CD4-positive, CD25-positive, alpha-beta regulatory T cell (primary cell): ENCODE data around the gene DAAM2. TPM values are rescaled to one million over a fixed set of nuclear protein-coding genes. Genes with fewer than 3 reads are reported as not detected.

Experiments used
- ATAC-seq, 2 donors: fragments of 150-1000 bp; cut with Tn5 transposase; one replicate each; pipeline ENCODE4 v1.10.0; 2021; ENCODE audit warnings: low read depth in 2 of 2, moderate number of reproducible peaks in 2 of 2, moderate library complexity in 1 of 2
- DNase-seq, 3 donors: peaks; one replicate each; pipeline versions ENCODE4 v3.0.0 to v3.0.0-alpha.2; 2012 to 2022; ENCODE audit warnings: mixed read lengths in 1 of 3
- H3K27ac ChIP-seq: one replicate; pipeline ENCODE4 v1.7.0; 2013; ENCODE audit warnings: mild to moderate bottlenecking, low read length; ENCODE audit not compliant: insufficient read depth, poor library complexity, severe bottlenecking
- H3K27me3 ChIP-seq: one replicate; pipeline ENCODE4 v1.7.0; 2013; ENCODE audit warnings: low read length; ENCODE audit not compliant: control insufficient read depth, insufficient read depth
- H3K36me3 ChIP-seq: one replicate; pipeline ENCODE4 v1.7.0; 2013; ENCODE audit warnings: mild to moderate bottlenecking, low read length, moderate library complexity; ENCODE audit not compliant: control insufficient read depth, insufficient read depth
- H3K4me1 ChIP-seq: 2 replicates; pipeline ENCODE4 v1.7.0; 2013; ENCODE audit warnings: mild to moderate bottlenecking, low read length; ENCODE audit not compliant: insufficient read depth, control insufficient read depth, poor library complexity, severe bottlenecking
- H3K4me3 ChIP-seq: one replicate; pipeline ENCODE4 v1.7.0; 2013; ENCODE audit warnings: low read depth, mild to moderate bottlenecking, low read length, moderate library complexity
- H3K9me3 ChIP-seq, 2 experiments: 1 replicate in 1 of 2; 2 replicates in 1 of 2; pipeline ENCODE4 v1.7.0; 2013; ENCODE audit warnings: low read length in 2 of 2, mild to moderate bottlenecking in 1 of 2, moderate library complexity in 1 of 2; ENCODE audit not compliant: control insufficient read depth in 2 of 2
- H3K27ac Mint-ChIP-seq, 3 donors: one replicate each; pipeline ENCODE4 v1.8.0; 2020 to 2022; ENCODE audit warnings: mild to moderate bottlenecking in 3 of 3, mixed read lengths in 3 of 3, moderate library complexity in 2 of 3
- H3K27me3 Mint-ChIP-seq: one replicate; pipeline ENCODE4 v1.8.0; 2022; ENCODE audit warnings: mild to moderate bottlenecking, mixed read lengths
- H3K36me3 Mint-ChIP-seq: one replicate; pipeline ENCODE4 v1.8.0; 2020; ENCODE audit warnings: mixed read lengths
- H3K4me1 Mint-ChIP-seq, 4 donors: one replicate each; pipeline ENCODE4 v1.8.0; 2020 to 2022; ENCODE audit warnings: mixed read lengths in 4 of 4, mild to moderate bottlenecking in 1 of 4
- H3K4me3 Mint-ChIP-seq, 4 donors: one replicate each; pipeline ENCODE4 v1.8.0; 2020 to 2022; ENCODE audit warnings: mild to moderate bottlenecking in 4 of 4, mixed read lengths in 4 of 4, moderate library complexity in 3 of 4
- H3K9me3 Mint-ChIP-seq, 7 donors: one replicate each; pipeline ENCODE4 v1.8.0; 2020 to 2022; ENCODE audit warnings: mixed read lengths in 7 of 7, mild to moderate bottlenecking in 3 of 7, moderate library complexity in 2 of 7
- polyA plus RNA-seq, 4 donors: library from polyadenylated mRNA; unstranded; fragments of 300-500 nt; fragmentation: Illumina TruSeq; gene quantifications; one replicate each; pipeline ENCODE4 v1.2.3, GENCODE V29; 2021
- total RNA-seq: library from RNA; stranded (reverse); gene quantifications from one replicate; pipeline ENCODE4 v1.2.3, GENCODE V29; 2022

DAAM2 gene
- total and polyA plus RNA-seq, 5 donors from 2014 or later = not detected

DNA sequence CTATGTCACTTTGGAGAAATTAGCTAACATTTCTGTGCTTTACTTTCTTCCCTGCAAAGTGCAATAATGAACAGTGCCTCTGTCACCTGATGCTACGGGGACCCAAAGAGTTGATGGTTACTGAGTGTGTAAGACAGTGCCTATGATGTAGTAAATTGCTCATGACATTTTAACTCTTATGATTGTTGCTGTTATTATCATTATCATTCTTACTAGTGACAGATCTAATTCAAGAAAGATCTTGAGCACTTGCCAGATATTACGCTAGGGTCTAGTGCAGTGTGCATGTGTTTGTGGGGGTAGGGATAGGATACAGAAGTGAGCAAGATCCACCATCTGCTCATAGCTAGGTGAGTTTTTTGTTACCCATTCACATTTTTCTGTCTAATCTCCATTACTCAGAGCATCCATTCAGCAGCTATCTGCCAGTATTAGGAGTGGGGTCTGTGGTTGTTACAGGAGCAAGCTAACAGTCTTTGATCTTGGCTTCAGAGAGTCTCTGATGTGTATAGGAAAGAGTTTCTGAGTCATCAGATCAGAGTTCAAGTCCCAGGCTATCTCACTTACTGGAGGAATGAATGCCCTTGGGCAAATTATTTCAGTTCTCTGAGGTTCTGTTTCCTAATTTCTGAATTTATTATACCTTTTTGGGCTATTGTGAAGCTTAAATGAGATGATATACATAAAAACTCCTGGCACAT lies 33.1 kb upstream of the DAAM2 start:
- no peaks in the 10 kb centered on the region for H3K36me3 Mint-ChIP-seq
- H3K9me3 Mint-ChIP-seq = peaks cover 0 to 4% (median 0%) of the 10 kb centered on the region in 7 donors
- H3K4me3 Mint-ChIP-seq = no peak overlapping the region
- H3K27ac Mint-ChIP-seq = no peak overlapping the region
- H3K4me1 Mint-ChIP-seq = no peaks in the 10 kb centered on the region
- Histone ChIP-seq H3K27me3 (no peaks in the 10 kb centered on the region), H3K4me3 (no peak overlapping the region), H3K9me3 (no peaks in the 10 kb centered on the region), H3K27ac (no peak overlapping the region), H3K4me1 (no peaks in the 10 kb centered on the region), H3K36me3 (no peaks in the 10 kb centered on the region)
- DNase-seq = no peak
- no peaks in the 10 kb centered on the region for H3K27me3 Mint-ChIP-seq
- no peak for ATAC-seq

DNA sequence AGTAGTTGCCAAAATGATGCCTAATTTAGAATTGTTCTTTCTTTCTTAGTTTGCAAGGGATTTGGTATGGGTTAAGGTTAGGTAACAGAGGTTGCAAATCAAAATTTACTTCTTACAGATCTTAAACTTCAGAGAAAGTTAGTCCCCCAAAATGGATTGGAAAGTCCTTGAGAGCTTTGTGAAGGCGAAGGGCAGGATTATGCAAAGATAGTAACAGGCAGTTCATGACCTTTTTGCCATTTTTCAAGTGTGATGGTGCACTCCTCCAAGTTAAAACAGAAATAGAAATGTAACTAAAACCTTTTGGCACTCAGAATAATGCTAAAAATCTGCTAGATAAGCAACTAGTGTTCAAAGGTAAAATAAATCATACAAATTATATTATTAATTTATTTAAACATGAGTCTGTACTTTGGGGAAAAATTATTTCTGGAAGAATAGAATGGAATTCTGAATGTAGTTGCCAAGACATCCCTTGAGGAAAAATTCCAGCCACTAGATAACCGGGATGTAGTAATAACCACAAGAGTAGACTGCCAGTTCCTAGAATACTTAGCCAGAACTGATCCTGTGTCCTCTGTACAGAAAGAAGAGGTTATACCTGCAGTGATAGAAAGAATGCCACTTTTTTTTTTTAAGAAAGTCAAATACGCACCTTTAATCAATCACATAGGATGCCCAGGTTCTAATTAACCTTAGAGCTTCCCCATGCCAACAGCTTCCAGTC lies 31.8 kb upstream of the DAAM2 start:
- H3K4me3 ChIP-seq = no peak overlapping the region
- no peak for DNase-seq
- no peaks in the 10 kb centered on the region for H3K36me3 ChIP-seq
- no peaks in the 10 kb centered on the region for H3K36me3 Mint-ChIP-seq
- H3K9me3 Mint-ChIP-seq = peaks cover 0 to 2% (median 0%) of the 10 kb centered on the region in 7 donors
- no peaks in the 10 kb centered on the region for H3K27me3 Mint-ChIP-seq
- H3K9me3 ChIP-seq = no peaks in the 10 kb centered on the region
- H3K4me1 ChIP-seq = no peaks in the 10 kb centered on the region
- no peaks in the 10 kb centered on the region for H3K27me3 ChIP-seq
- no peak overlapping the region for H3K27ac Mint-ChIP-seq
- H3K4me3 Mint-ChIP-seq = no peak overlapping the region
- no peak for ATAC-seq
- H3K27ac ChIP-seq = no peak overlapping the region
- no peaks in the 10 kb centered on the region for H3K4me1 Mint-ChIP-seq

DNA sequence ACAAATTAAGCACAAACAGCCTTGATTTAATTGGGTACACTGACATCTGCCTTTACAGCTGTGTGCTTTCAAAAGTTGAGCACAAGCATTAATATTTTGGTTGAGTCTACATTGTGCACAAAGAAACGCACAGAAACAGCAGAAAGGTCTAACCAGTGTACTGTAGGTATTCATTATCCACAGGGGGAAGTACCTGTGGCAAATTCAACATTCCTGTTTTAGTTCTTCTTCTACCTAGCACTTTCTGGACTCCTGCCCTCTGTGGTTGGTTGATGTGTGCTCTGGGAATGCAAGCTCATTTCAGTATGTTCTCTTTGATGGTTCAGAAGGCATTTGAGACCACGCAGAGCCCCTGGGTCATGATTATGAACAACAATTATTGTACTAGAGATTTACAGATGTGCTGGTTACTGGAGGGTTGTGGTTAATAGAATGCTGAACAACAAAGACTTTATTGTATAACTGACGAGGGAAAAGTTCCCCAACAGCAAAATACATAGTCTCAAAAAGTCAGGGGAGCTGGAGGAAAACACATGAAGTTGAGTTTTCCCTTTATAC lies 26.6 kb upstream of the DAAM2 start:
- Mint-ChIP-seq H3K27ac (no peak overlapping the region), H3K4me3 (no peak overlapping the region), H3K36me3 (no peaks in the 10 kb centered on the region), H3K9me3 (peaks cover 0 to 2% (median 0%) of the 10 kb centered on the region in 7 donors), H3K4me1 (no peaks in the 10 kb centered on the region), H3K27me3 (no peaks in the 10 kb centered on the region)
- ATAC-seq (no peak), DNase-seq (no peak)
- H3K4me3 ChIP-seq = no peak overlapping the region
- H3K4me1 ChIP-seq = no peaks in the 10 kb centered on the region
- H3K9me3 ChIP-seq = no peaks in the 10 kb centered on the region
- no peaks in the 10 kb centered on the region for H3K36me3 ChIP-seq
- H3K27ac ChIP-seq = no peak overlapping the region
- no peaks in the 10 kb centered on the region for H3K27me3 ChIP-seq

DNA sequence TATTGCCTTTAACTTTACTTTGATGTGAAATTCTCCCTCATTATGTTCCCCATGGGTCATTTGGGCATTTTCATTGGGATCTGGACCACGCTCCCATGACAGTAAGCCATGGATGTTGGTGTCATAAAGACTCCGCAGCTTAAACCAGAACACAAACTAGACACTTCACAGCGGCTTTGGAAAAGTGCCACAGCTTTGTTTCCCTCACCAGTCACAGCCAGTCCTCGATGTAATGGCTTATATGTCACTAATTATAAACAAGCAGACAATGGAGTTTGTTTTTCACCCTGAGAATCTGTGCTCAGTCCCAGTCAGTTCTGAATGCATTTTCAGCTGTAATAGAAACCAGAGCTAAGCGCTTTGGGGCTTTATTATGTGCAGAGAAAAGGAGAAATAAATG lies 23.2 kb upstream of the DAAM2 start:
- H3K4me1 Mint-ChIP-seq = no peaks in the 10 kb centered on the region
- Histone ChIP-seq H3K27ac (no peak overlapping the region), H3K4me3 (no peak overlapping the region), H3K4me1 (no peaks in the 10 kb centered on the region), H3K27me3 (no peaks in the 10 kb centered on the region), H3K36me3 (no peaks in the 10 kb centered on the region), H3K9me3 (no peaks in the 10 kb centered on the region)
- DNase-seq (no peak), ATAC-seq (no peak)
- H3K9me3 Mint-ChIP-seq = peaks cover 0 to 2% (median 0%) of the 10 kb centered on the region in 7 donors
- no peaks in the 10 kb centered on the region for H3K36me3 Mint-ChIP-seq
- no peaks in the 10 kb centered on the region for H3K27me3 Mint-ChIP-seq
- no peak overlapping the region for H3K4me3 Mint-ChIP-seq
- H3K27ac Mint-ChIP-seq = no peak overlapping the region

DNA sequence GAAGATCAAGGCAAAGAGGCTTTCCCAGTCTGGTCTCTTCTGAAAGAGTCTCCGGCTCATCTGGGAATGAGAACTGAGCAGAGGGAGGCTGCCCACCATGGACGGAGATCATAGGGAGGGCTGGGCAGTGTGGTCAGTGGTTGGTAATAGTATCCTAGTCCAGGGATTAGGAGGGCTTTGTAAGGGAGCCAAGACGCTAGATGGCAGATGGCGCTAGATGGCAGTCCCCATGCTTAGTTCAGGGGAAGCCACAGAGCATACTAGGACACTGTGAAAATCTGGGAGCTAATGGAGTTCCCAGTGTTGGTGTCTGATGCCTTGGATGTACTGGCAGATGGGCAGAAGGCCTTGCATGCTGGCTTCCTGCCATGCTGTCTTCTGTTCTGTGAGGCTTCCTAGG lies 21.7 kb upstream of the DAAM2 start:
- peaks cover 0 to 2% (median 0%) of the 10 kb centered on the region in 7 donors for H3K9me3 Mint-ChIP-seq
- no peak overlapping the region for H3K27ac ChIP-seq
- DNase-seq (no peak), ATAC-seq (no peak)
- no peak overlapping the region for H3K4me3 ChIP-seq
- H3K27me3 ChIP-seq = no peaks in the 10 kb centered on the region
- H3K27ac Mint-ChIP-seq = no peak overlapping the region
- H3K4me3 Mint-ChIP-seq = no peak overlapping the region
- no peaks in the 10 kb centered on the region for H3K36me3 ChIP-seq
- H3K27me3 Mint-ChIP-seq = no peaks in the 10 kb centered on the region
- no peaks in the 10 kb centered on the region for H3K4me1 Mint-ChIP-seq
- no peaks in the 10 kb centered on the region for H3K36me3 Mint-ChIP-seq
- H3K4me1 ChIP-seq = no peaks in the 10 kb centered on the region
- H3K9me3 ChIP-seq = no peaks in the 10 kb centered on the region

DNA sequence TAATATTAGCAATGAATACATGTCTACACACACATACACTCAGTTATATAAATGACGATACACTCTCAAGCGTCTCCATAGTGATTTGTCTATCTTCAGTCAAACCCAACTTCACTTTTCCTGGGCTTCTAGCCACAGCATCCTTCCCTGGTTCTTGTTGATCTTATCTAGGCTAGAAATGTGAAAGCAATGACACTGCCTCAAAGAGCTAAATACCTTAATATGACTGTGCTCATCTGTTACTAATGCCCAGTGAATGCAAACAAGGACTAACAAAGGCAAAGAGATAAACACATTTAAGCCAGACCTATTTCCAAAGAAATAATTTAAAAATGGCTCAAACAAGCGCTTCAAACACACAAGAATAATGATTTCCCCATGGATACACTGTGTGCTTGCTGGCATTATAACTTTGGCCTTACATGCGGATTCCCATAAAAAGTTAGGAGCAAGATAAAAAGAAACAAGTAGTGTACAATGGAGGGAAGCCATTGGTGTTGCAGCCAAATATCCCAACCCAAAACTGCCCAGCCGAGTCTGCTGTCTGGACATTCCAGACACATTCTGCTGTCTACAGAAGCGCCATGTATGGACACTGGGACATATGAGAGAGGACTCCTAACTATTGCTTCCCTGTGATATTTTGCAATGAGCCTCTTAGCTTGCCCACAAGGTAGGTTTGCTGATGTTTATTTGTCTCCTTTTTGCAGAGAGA lies 19.5 kb upstream of the DAAM2 start:
- Histone ChIP-seq H3K4me1 (no peaks in the 10 kb centered on the region), H3K36me3 (no peaks in the 10 kb centered on the region), H3K9me3 (no peaks in the 10 kb centered on the region), H3K27me3 (no peaks in the 10 kb centered on the region), H3K27ac (no peak overlapping the region), H3K4me3 (no peak overlapping the region)
- Mint-ChIP-seq H3K4me1 (no peaks in the 10 kb centered on the region), H3K36me3 (no peaks in the 10 kb centered on the region), H3K27me3 (no peaks in the 10 kb centered on the region), H3K27ac (no peak overlapping the region), H3K4me3 (no peak overlapping the region), H3K9me3 (peaks cover 0 to 2% (median 0%) of the 10 kb centered on the region in 7 donors)
- no peak for ATAC-seq
- DNase-seq = no peak

GRCh38 chr6:39773782-39774181 lies 18.4 kb upstream of the DAAM2 start:
- ATAC-seq = no peak
- H3K36me3 ChIP-seq = no peaks in the 10 kb centered on the region
- no peak overlapping the region for H3K4me3 Mint-ChIP-seq
- no peaks in the 10 kb centered on the region for H3K36me3 Mint-ChIP-seq
- H3K27me3 ChIP-seq = no peaks in the 10 kb centered on the region
- no peak overlapping the region for H3K27ac ChIP-seq
- H3K27ac Mint-ChIP-seq = no peak overlapping the region
- no peaks in the 10 kb centered on the region for H3K4me1 ChIP-seq
- no peaks in the 10 kb centered on the region for H3K27me3 Mint-ChIP-seq
- H3K4me1 Mint-ChIP-seq = no peaks in the 10 kb centered on the region
- H3K4me3 ChIP-seq = no peak overlapping the region
- DNase-seq = no peak
- no peaks in the 10 kb centered on the region for H3K9me3 ChIP-seq
- H3K9me3 Mint-ChIP-seq = peaks cover 0 to 2% (median 0%) of the 10 kb centered on the region in 7 donors
